Common myeloid progenitor, CD34-positive (primary cell): ENCODE measurements around the gene GNPDA1.
"Not testable (repeated sequence)": the region's sequence is repeated elsewhere in the genome, so short reads cannot be mapped to it uniquely, and the experiment has no call there.

Experiments used
- CTCF ChIA-PET: fragments of 350-600 bp; sonication (Branson Sonifier 250); formaldehyde crosslinking; loops from one replicate; lab custom pipeline; 2021; ENCODE audit warnings: antibody characterized with exemption; lab: Charles Lee
- POLR2A ChIA-PET: fragments of 350-600 bp; sonication (Branson Sonifier 250); formaldehyde crosslinking; loops from one replicate; lab custom pipeline; 2021; ENCODE audit warnings: antibody characterized with exemption; lab: Charles Lee
- DNase-seq, 3 donors: peaks; one replicate each; pipeline versions ENCODE4 v3.0.0 to v3.0.0-alpha.2; 2013
- H3K27ac ChIP-seq, 2 experiments: 1 replicate in 1 of 2; 2 replicates in 1 of 2; pipeline ENCODE4 v1.7.0; 2013; ENCODE audit warnings: inconsistent platforms in 2 of 2, low read length in 2 of 2, mild to moderate bottlenecking in 2 of 2, low read depth in 1 of 2, moderate library complexity in 1 of 2; ENCODE audit not compliant: severe bottlenecking in 2 of 2, insufficient read depth in 1 of 2, poor library complexity in 1 of 2
- H3K27me3 ChIP-seq, 5 experiments: replicated peaks in 2 of 5; 1 replicate in 3 of 5; 2 replicates in 2 of 5; pipeline versions ENCODE4 v1.6.1 to v1.7.0; 2013; ENCODE audit warnings: low read length in 4 of 5, mild to moderate bottlenecking in 2 of 5, moderate library complexity in 2 of 5, inconsistent platforms in 1 of 5; ENCODE audit not compliant: insufficient read depth in 5 of 5, control insufficient read depth in 4 of 5
- H3K36me3 ChIP-seq, 4 experiments: 1 replicate in 2 of 4; 2 replicates in 2 of 4; pipeline versions ENCODE4 v1.6.1 to v1.7.0; 2013; ENCODE audit warnings: low read length in 3 of 4, control low read depth in 1 of 4, mild to moderate bottlenecking in 1 of 4; ENCODE audit not compliant: control insufficient read depth in 4 of 4, insufficient read depth in 4 of 4
- H3K4me1 ChIP-seq, 4 experiments: 1 replicate in 3 of 4; 2 replicates in 1 of 4; pipeline versions ENCODE4 v1.6.1 to v1.7.1; 2013; ENCODE audit warnings: low read length in 3 of 4, mild to moderate bottlenecking in 3 of 4, control low read depth in 1 of 4, inconsistent platforms in 1 of 4, moderate library complexity in 1 of 4; ENCODE audit not compliant: control insufficient read depth in 4 of 4, insufficient read depth in 4 of 4; ENCODE audit errors: control extremely low read depth in 1 of 4
- H3K4me3 ChIP-seq, 7 experiments: 1 replicate in 4 of 7; 2 replicates in 3 of 7; pipeline versions ENCODE4 v1.5.1 to v1.7.0; 2013; ENCODE audit warnings: mild to moderate bottlenecking in 7 of 7, low read length in 6 of 7, moderate library complexity in 6 of 7, inconsistent platforms in 2 of 7, low read depth in 2 of 7, control low read depth in 1 of 7; ENCODE audit not compliant: insufficient read depth in 4 of 7, control insufficient read depth in 1 of 7; ENCODE audit errors: extremely low read depth in 1 of 7
- H3K9me3 ChIP-seq, 5 experiments: 1 replicate in 4 of 5; 2 replicates in 1 of 5; pipeline versions ENCODE4 v1.6.1 to v1.7.1; 2013; ENCODE audit warnings: low read length in 4 of 5, mild to moderate bottlenecking in 2 of 5, inconsistent platforms in 1 of 5, low read depth in 1 of 5, moderate library complexity in 1 of 5; ENCODE audit not compliant: control insufficient read depth in 4 of 5, insufficient read depth in 2 of 5; ENCODE audit errors: control extremely low read depth in 1 of 5
- WGBS: methylation state at CpG from one replicate; pipeline ENCODE4 v1.1.5; 2013; ENCODE audit not compliant: insufficient coverage; 5-methylcytosine and 5-hydroxymethylcytosine counted together

Gene GNPDA1

DNA sequence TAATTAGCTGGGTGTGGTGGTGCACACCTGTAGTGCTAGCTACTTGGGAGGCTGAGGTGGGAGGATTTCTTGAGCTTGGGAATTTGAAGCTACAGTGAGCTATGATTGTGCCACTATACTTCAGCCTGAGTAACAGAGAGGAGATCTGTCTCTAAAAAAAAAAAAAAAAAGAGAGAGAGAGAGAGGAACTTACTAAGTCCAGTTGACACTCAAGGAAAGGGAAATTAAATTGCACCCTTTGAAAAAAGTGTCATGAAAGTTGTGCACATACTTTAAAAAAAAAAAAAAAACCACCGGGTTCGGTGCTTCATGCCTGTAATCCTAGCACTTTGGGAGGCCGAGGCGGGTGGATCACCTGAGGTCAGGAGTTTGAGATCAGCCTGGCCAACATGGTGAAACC lies 39.2 kb upstream of the GNPDA1 start:
- H3K9me3 ChIP-seq, POLR2A ChIA-PET, DNase-seq, H3K4me3 ChIP-seq, H3K36me3 ChIP-seq, H3K27ac ChIP-seq, H3K4me1 ChIP-seq, CTCF ChIA-PET: not testable (repeated sequence)
- WGBS = 100% methylated on average over 4 of the region's 4 CpGs
- H3K27me3 ChIP-seq = peaks cover 0 to 29% (median 4%) of the 10 kb centered on the region in 5 experiments

DNA sequence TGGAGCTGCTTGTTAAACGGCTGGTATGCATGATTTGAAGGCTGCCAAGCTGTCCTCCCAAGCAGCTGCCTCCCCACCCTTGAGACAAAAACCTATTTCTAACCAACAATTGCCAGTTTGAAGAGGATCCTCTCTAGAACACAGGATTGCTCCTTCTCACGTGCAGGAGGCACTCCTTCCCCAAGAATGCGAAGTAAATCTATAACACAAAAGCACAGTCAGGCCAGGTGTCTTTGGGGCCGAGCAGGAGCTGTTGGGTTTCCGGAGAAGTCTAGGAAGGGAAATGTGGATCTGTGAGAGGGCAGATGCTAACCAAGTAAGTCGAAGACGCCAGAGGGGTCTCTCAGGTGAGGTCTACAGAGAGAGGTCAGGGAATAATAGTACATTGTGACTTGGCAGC lies 35.4 kb upstream of the GNPDA1 start:
- ChIA-PET POLR2A (no interaction called here), CTCF (no interaction called here)
- whole genome bisulfite sequencing = 72% methylated on average over 3 of the region's 7 CpGs
- no peak for DNase-seq
- H3K9me3 ChIP-seq = peaks cover 0 to 3% (median 0%) of the 10 kb centered on the region in 5 experiments
- no peaks in the 10 kb centered on the region for H3K36me3 ChIP-seq
- no peaks in the 10 kb centered on the region for H3K4me1 ChIP-seq
- H3K27ac ChIP-seq = no peak overlapping the region
- H3K27me3 ChIP-seq = peaks cover 0 to 16% (median 4%) of the 10 kb centered on the region in 5 experiments
- H3K4me3 ChIP-seq = no peak overlapping the region

DNA sequence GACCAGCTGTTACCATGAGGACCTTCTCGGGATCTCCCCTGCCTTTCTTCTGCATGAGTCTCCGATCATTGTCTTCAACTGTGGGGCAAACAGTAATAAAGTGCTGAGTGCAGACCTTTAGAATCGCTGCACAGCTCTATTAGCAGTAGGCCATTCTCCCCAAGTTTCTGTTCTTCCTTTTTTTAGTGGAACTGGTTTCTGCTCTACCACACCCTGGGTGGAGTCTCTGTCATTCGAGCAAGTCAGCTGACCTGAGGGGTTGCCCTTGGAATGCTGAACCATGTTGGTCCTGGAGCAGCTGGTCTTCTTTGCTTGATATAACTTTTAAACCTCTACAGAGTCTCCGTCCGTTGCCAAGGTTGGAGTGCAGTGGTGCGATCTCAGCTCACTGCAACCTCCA lies 33.4 kb upstream of the GNPDA1 start:
- WGBS = 84% methylated on average over 6 of the region's 7 CpGs
- peaks cover 0 to 16% (median 4%) of the 10 kb centered on the region in 5 experiments for H3K27me3 ChIP-seq
- no peak for DNase-seq
- ChIA-PET CTCF (interaction anchor here (1.1 kb wide), 1 partner anchor 20 kb away, joined by 3 read pairs; no protein-coding TSS in a partner anchor), POLR2A (no interaction called here)
- H3K36me3 ChIP-seq = no peaks in the 10 kb centered on the region
- H3K9me3 ChIP-seq = no peaks in the 10 kb centered on the region
- no peak overlapping the region for H3K27ac ChIP-seq
- no peak overlapping the region for H3K4me3 ChIP-seq
- H3K4me1 ChIP-seq = no peaks in the 10 kb centered on the region

DNA sequence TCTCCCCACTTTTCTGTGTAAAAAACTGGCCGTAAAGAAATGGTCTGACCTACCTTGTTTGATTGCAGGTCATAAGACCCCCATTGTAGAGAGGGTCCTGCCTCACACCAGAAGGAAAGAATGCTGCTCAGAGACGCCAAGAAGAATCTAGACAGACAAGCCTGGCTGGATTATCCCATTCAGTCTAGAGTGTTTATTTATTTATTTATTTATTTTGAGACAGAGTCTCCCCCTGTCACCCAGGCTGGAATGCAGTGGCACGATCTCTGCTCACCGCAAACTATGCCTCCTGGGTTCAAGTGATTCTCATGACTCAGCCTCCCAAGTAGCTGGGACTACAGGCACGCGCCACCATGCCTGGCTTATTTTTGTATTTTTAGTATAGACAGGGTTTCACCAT lies 28.1 kb upstream of the GNPDA1 start:
- H3K27ac ChIP-seq, DNase-seq, H3K4me3 ChIP-seq, CTCF ChIA-PET, POLR2A ChIA-PET, H3K9me3 ChIP-seq, H3K36me3 ChIP-seq, H3K4me1 ChIP-seq: not testable (repeated sequence)
- H3K27me3 ChIP-seq = peaks cover 0 to 17% (median 3%) of the 10 kb centered on the region in 5 experiments
- 100% methylated on average over 5 of the region's 6 CpGs for WGBS

DNA sequence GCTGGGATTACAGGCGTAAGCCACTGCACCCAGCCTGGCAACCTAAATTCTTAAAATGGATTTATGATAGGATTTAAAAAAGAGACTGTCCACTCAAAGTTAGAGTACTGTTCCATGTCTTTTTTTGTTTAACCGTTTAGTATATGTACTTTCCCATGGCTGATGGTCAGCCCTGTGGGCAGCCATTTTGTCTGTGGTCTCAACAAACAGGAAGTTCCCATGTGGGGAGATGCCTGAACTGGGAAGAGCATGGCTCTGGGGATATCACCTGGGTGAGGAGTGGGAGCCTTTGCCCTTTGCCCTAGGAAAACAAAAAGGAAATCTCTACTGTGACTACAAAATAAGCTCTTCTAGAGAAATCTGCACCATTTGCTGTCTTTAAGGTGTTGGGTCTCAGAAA lies 27.5 kb upstream of the GNPDA1 start:
- Histone ChIP-seq H3K27ac (no peak overlapping the region), H3K27me3 (peaks cover 0 to 17% (median 3%) of the 10 kb centered on the region in 5 experiments), H3K9me3 (no peaks in the 10 kb centered on the region), H3K4me3 (no peak overlapping the region), H3K36me3 (no peaks in the 10 kb centered on the region), H3K4me1 (no peaks in the 10 kb centered on the region)
- ChIA-PET CTCF (no interaction called here), POLR2A (no interaction called here)
- WGBS = 100% methylated on average over 2 of the region's 2 CpGs
- DNase-seq = no peak

DNA sequence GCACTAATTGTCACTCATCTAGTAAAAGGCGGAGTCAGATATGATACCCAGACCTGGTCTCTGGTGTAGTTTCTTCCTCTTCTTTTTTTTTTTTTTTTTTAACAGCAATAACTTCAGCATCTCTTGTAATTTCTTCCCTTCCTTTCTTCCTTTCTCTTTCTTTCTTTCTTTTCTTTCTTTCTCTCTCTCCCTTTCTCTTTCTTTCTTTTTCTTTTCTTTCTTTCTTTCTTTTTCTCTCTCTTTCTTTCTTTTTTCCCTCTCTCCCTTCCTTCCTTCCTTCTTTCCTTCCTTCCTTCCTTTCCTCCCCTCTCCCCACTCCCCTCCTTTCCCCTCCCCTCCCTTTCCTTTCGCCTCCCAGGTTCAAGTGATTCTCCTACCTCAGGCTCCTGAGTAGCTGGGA lies 25.9 kb upstream of the GNPDA1 start:
- ChIA-PET CTCF (no interaction called here), POLR2A (no interaction called here)
- no peaks in the 10 kb centered on the region for H3K9me3 ChIP-seq
- H3K27ac ChIP-seq = no peak overlapping the region
- H3K36me3 ChIP-seq = no peaks in the 10 kb centered on the region
- WGBS = 100% methylated on average over 1 of the region's 2 CpGs
- H3K4me1 ChIP-seq = no peaks in the 10 kb centered on the region
- H3K27me3 ChIP-seq = peaks cover 0 to 20% (median 3%) of the 10 kb centered on the region in 5 experiments
- DNase-seq = no peak
- no peak overlapping the region for H3K4me3 ChIP-seq

DNA sequence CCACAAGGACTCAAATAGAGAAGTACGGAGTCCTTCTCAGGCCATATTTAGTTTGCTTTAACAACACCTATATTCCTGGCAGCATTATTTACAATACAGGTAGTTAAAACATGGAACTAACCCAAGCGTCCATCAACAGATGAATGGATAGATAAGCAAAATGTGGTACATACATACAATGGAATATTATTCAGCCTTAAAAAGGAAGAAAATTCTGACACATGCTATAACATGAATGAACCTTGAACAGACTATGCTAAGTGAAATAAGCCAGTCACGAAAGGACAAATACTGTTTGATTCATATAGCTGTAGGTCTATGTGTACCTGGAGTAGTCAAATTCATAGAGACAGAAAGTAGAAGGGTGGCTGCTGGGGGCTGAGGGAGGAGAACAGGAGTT lies 24.8 kb upstream of the GNPDA1 start:
- H3K9me3 ChIP-seq, POLR2A ChIA-PET, H3K4me3 ChIP-seq, H3K4me1 ChIP-seq, DNase-seq, H3K36me3 ChIP-seq, H3K27ac ChIP-seq: not testable (repeated sequence)
- WGBS = no CpG with 5 or more reads among the region's 3 CpGs
- H3K27me3 ChIP-seq = peaks cover 0 to 31% (median 9%) of the 10 kb centered on the region in 5 experiments
- CTCF ChIA-PET = interaction anchor here (0.9 to 1.0 kb wide), 2 partner anchors 16 to 40 kb away, joined by 3 read pairs; no protein-coding TSS in a partner anchor
